ENCODE data around the gene DOCK11.
"Not testable (repeated sequence)": the region's sequence is repeated elsewhere in the genome, so short reads cannot be mapped to it uniquely, and the experiment has no call there.

Gene DOCK11

DNA sequence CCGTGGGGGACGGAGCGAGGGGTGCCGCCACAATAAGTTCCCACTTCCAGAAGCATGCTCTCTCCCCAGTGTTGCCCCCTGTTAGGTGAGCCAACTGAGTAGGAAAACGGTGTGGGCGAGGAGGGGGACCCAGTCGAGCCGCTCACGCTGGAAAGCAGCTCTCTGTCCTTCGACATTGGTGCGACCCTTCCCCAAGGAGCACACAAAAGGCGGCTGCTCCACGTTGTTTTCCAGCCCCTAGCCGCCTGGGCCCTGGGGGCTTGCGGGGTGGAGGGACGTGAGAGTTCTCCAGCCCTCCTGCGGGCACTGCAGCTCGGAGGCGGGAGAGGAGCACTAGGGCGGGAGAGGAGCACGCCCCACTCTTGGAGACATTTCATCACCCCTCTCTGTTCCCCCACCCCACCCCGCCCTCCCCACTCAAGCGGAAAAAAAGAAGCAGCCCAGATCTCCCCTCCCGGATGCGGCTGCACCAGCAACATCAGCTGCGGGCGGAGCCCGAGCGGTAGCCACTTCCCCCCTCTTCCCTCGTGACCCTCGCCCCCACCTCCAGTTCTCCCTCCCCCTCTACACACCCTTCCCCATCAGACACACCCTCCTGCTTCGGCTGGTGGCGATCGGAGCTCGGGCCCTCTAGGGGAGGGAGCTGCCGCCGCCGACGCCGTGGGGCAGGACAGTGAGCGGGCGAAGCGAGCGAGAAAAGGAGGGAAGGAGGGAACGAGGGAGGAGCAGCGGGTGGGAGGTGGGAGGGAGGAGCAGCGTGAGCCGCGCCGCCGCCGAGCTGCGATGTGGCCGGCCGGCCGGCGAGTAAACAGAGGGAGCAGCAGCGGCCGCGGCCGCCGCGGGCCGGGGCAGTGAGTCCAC, at the start of gene DOCK11:
Gene DOCK11 (plus strand): TSS at position 755 of the 861 bp plus-strand sequence. CDS start 157 bp downstream, outside the sequence.
- peak; percentile 45 for DNase-seq (ENCODE audit: low read depth, low spot score)

DNA sequence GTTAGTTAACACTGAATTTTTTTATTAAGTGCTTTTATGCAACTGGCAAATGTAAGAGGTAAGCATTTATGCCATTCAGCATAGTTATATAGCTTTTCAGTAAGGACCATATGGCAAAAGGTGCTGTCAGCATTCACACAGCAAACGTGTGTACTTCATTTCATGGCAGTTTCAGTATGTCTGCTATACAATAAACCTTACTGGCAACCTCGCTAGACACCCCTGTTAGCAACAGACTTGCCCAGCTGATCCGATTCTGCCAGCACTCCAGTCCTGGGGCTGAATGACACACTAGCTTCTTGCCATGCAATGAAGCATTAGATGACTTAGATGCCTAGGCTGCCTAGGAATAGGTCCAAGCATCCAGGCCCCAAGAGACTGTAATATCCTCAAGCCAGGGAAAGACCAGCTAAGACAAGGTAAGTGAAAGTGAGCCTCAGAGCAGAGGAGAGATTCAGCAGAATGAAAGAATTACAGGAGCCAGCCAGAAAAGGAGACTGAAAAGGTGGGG, 47.3 kb upstream of the DOCK11 start:
- DNase-seq (ENCODE audit: low read depth, low spot score), result no peak

GRCh38 chrX:118455013-118455412, 40.6 kb upstream of the DOCK11 start:
- no peak for DNase-seq (ENCODE audit: low read depth, low spot score)

DNA sequence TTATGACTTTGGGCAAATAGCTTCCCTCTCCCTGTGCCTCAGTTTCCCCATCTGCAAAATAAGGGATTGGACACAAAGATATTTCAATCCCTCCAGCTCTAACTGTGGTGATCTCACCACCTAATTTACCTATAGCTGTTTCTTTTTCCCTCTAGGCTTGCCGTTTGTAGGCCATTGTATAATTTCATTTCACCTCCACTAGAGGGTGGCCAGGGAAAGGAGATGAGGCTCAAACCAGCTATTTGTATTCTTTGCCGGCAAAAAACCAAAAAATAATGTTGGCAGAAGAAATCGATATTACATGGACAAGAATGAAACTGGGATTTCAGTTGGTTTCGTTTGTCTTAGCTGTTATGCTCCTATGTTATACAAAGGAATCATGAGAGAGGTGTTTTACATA, 36.1 kb upstream of the DOCK11 start:
- DNase-seq (ENCODE audit: low read depth, low spot score), result no peak

GRCh38 chrX:118464501-118464900, 31.1 kb upstream of the DOCK11 start:
- DNase-seq (ENCODE audit: low read depth, low spot score), result no peak

- DNase-seq (ENCODE audit: low read depth, low spot score), result no peak
These were observed 27.5 kb upstream of the DOCK11 start for GRCh38 chrX:118468122-118468521.

DNA sequence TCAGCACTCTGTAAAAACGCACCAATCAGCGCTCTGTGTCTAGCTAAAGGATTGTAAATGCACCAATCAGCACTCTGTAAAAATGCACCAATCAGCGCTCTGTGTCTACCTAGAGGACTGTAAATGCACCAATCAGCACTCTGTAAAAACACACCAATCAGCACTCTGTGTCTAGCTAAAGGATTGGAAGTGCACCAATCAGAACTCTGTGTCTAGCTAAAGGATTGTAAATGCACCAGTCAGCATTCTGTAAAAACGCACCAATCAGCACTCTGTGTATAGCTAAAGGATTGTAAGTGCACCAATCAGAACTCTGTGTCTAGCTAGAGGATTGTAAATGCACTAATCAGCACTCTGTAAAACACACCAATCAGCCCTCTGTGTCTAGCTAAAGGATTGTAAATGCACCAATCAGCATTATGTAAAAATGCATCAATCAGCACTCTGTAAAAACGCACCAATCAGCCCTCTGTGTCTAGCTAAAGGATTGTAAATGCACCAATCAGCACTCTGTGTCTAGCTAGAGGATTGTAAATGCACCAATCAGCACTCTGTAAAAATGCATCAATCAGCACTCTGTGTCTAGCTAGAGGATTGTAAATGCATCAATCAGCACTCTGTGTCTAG, 24.8 kb upstream of the DOCK11 start:
- not testable (repeated sequence) for DNase-seq (ENCODE audit: low read depth, low spot score)

GRCh38 chrX:118474586-118474985, 21.0 kb upstream of the DOCK11 start:
- DNase-seq (ENCODE audit: low read depth, low spot score), result no peak

DNA sequence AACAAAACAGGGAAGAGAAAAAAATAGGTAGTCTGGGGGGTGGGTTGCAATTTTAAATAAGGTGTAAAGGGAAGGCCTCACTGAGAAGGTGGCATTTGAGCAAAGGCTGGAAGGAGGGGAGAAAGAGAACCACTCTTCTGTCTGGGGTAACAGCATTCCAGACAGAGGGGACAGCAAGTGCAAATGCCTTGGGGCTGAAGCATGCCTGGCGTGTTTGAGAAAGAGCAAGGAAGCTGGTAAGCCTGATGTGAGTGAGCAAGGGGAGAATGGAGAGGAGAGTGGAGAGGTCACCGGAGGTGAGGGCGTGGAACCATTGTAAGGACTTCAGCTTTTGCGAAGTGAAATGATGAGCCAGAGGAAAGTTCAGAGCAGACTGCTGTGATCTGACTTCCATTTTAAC, 19.7 kb upstream of the DOCK11 start:
- DNase-seq (ENCODE audit: low read depth, low spot score), result no peak

DNA sequence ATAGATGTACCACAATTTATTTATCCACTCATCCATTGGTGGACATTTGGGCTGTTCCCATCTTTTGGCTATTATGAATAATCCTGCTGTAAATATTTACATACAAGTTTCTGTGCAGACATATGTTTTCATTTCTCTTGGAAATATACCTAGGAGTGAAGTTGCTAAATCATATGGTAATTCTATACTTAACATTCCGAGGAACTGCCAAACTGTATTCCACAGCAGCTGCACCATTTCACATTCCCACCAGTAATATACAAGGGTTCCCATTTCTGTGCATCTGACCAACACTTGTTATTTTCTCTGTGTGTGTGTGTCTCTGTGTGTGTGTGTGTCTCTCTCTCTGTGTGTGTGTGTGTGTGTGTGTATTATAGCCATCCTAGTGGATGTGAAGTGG, 15.4 kb upstream of the DOCK11 start:
- no peak for DNase-seq (ENCODE audit: low read depth, low spot score)

- DNase-seq (ENCODE audit: low read depth, low spot score), result not testable (repeated sequence)
These were observed 13.2 kb upstream of the DOCK11 start for GRCh38 chrX:118482384-118482783.

DNA sequence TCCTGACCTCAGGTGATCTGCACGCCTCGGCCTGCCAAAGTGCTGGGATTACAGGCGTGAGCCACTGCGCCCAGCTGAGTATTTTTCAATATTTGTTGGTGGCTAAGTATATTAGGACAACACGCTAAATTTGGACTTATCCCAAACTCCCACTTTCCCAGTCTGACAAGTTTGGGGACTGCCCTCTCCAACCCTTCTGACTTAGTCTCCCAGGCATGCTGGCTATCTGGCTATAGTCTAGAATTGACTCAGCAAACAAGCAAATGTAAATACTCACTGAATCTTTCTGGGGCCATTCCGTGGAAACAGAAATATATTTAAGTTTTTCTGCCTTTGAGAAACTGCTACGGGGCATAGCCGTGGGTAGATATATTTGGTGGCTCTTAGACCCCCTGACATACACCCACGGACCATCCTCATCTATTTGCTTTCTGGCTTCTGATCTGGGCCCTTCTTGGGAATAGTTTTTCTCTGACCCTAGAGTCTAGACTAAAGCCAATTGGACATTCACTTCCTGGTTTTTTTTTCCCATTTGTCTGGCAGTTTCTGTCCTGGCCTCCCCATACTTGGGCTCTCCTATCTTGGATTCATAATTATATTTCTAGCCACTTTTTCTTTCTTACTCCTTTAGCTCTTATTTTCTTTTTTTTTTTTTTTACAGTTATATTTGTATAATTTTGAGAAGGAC, 11.3 kb upstream of the DOCK11 start:
- no peak for DNase-seq (ENCODE audit: low read depth, low spot score)

DNA sequence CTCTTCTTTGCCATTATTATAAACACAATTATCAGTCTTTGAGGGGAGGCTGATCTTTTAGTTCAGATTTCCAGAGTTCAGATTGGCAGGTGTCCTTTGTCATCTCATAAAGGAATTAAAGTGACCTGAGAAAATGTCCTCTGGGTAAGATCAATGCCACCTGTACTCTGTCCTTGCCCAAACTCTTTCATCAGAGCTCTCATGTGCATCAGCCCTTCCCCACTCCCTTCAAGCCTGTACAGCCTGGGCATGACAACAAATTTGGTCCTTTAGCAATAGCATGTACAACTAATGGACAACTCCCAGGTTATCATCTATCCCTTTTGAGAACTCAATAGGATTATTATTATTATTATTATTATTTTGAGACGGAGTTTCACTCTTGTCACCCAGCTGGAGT, 8.9 kb upstream of the DOCK11 start:
- not testable (repeated sequence) for DNase-seq (ENCODE audit: low read depth, low spot score)

DNA sequence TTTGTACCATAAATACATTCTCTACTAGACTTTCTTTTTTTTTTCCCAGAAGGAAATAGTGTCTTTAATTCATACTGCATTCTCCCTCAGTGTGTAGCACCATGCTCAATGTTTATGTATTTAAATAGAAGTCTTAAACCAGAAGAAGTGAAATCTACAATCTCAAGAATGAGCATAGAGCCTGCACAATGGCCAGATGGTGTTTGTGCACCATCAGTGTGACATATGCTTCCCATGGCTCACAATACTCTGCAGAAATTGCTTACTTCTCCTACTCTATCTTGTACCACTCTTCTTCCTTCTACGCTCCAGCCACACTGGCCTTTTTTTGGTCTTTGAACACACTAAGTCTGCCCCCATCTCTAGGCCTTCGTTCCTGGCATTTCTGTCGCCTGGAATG, 2.6 kb upstream of the DOCK11 start:
- DNase-seq (ENCODE audit: low read depth, low spot score), result no peak

GRCh38 chrX:118493653-118494297, 1.8 kb upstream of the DOCK11 start:
- no peak for DNase-seq (ENCODE audit: low read depth, low spot score)

DNA sequence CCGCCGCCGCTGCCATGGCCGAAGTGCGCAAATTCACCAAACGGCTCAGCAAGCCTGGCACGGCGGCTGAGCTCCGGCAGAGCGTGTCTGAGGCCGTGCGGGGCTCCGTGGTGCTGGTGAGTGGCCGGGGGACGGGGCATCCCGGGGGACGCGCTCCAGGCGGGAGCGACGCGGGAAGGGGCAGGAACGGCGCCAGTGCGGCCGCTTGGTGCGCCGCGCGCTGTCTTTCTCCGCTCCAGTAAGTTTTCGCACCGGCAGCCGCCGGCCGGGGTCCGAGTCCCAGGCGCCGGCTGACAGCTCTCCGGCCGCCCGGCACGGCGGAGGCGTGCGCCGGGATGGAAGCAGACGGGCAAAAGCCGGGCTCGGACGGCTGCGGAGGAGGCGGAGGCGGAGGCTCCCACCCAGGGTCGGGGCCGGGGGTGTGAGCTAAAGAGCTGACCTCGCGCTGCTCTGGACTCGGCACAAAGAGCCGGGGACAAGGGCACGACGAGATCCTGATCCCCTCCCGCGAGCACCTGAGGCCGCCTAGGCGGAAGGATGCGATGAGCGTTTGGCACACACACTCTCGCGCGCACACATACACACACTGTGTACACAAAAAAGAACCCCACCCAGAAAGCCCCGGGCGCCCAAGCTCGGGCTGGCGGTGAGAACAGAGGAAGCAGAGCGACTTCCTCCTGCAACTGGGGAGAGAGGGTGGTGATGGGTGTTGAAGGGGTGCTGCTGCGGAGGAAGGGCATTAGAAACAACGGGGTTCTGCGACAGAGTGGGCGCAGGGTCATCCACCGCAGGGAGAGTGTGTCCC, 545 bp downstream of the DOCK11 start:
- DNase-seq (ENCODE audit: low read depth, low spot score), result no peak

DNA sequence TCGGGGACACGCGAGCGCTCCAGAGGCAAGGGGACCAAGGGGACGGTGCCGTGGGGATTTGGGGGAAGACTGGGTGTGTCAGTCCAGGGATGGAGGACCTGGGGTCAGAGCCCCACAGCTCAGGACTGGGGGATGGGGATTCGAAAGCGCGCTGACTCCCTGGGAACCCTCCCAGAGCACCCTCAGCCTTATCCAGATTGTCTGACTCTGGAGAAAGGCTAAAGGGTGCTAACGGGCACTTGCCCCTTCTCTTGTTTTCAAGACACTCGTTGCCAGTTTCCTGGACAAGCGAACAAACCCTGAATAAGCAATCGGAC, 1.1 kb downstream of the DOCK11 start:
- DNase-seq (ENCODE audit: low read depth, low spot score), result no peak

DNA sequence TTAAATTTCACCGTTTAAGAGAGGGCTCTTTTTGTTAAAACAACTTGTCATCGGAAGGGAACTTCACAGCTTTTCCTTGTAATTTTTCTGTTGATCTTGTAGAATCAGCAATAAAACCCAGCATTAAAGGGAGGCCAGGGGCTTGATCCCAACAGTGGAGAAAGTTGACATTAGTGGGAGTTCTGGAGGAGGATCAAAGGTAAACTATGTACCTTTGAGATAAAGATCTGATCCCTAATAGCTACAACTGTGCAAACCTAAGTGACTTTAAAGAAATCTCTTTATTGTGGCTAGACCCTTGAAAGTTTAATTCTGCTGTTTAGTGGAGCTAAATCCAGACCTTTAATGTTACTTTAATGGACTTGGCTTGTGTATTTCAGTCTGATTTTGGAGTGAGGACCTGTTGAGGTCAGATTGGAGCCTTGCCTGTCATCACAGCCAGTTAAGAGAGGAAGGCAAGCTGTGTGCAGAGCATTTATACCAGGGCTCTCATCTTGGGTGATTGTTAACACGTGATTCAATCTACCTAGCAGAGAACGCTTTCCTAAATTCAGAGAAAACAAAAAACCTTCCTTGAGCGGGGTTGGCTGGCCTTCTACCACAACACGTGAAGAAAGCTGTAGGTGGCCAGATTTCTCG, 1.7 kb downstream of the DOCK11 start:
- no peak for DNase-seq (ENCODE audit: low read depth, low spot score)

DNA sequence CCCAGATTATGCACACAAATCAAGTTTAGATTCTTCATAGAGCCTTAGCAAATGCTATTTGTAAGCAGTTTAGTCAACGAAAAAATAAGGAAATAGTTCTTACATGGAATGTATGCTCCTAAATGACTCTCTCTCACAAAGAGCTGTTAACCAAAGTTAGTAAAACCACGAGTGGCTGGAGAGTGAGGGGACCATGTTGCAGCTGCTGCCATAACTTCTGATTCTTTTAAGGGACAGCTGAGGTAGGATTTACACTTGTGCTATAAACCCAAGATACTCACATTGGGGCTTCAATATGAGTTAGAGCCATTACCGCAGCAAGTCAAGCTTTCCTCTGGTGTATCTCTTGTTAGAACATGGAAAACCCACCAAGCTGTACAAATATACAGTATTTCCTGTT, 2.7 kb downstream of the DOCK11 start:
- DNase-seq (ENCODE audit: low read depth, low spot score), result no peak

DNA sequence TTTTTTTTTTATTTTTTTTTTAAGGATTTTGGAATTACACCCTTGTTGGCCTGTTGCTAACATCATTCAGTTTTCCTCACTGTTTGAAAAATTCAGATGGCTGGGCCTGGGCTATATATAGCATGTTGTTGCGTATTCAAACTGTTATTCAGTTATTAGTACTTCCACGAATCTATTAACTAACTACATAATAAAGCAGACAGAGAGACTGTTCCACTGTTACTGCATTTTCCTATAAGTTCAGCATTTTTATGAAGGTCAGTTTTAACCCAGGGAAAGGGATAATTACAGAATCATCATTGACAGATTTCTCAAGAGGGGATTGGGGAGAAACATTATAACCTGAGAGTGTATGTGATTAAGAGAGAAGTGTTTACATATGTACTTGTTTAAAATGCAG, 3.1 kb downstream of the DOCK11 start:
- no peak for DNase-seq (ENCODE audit: low read depth, low spot score)

DNA sequence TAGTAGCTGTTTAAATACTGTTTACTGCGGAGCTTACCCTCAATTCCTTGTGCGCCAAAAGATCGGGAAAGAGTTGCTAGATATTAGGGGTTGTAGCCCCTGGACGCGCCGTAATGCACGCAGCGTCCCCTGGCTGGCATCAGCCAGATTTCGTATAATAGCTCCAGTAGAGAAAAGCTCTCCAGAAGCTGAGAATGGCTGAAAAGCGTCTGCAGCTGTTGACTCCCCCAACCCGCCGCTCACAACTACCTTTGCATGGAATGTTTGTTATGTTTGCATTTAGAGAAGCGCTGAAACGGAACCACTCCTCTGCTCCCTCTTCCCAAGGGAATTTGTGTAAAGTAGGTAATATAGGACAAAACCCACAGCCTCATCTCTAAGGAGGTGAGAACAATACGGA, 3.7 kb downstream of the DOCK11 start:
- DNase-seq (ENCODE audit: low read depth, low spot score), result peak; percentile 15
